Kasumi-1 (cell line): Measurements from ENCODE around the gene REELD1.

Source experiments
- DNase-seq, 2 experiments: peaks; one replicate each; lab custom pipeline; 2025; lab: John Stamatoyannopoulos, UW

Gene REELD1

DNA sequence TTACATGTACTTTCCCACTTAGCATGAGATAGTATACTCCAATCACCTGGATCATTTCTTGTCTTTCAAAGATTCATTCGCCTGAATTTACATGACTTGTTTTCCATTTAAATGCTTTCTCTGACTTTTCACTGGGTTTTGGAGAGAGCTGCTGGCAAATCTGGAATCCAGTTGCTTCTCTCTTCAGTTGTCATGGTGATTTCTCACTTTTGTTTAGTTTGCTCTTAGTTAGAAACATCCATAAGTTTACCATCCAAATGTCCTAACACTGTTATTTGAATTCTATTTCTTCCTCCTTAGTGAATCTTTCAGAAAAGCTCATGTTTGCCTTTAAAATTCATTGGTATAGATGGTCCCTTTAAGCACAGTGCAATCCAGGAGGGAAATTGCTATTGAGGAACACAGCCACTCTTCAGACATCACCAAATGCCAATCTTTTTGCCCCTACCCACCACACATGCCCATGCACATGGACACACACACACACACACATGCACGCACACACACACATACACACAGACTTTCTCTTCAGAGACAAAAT lies 51.7 kb downstream of the REELD1 start:
- DNase-seq: no peak

DNA sequence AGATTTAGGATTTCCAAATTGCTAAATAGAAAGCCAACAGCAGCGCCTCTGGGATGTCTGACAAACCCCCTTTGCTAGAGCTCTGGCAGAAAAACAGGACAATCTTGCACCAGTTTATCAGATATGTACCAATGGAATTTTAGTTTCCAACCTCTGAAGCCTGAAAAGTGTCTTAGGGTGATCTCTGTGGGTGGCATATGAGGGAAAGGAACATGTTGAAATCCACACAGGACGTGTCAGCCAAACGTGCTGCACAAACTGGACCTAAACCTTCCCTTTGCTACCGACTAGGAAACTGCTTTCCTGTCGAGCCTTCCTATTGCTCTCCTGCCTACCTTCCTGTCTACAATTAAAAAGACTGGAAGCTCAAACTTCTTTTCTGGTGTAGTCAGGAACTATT lies 53.5 kb downstream of the REELD1 start:
- no peak for DNase-seq

DNA sequence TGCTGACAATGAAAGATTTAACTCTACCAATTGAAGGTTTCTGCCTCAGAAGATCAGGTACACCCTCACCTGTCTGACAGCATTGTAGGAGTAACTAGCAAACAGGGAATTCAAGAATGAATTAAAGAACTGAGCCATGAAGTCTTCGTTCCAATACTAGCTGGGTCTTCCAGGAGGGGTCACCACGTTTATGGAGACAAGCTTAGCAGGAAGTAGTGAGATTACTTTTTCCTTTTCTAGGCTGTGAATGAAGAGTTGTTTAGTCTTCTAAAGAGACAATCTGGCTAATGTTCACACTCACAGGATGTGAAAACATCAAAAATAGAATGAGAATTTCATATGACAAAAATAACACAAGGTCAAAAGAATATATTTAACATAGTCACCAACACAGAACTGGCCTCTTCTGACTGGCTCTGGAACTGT lies 54.9 kb downstream of the REELD1 start:
- DNase-seq: no peak

DNA sequence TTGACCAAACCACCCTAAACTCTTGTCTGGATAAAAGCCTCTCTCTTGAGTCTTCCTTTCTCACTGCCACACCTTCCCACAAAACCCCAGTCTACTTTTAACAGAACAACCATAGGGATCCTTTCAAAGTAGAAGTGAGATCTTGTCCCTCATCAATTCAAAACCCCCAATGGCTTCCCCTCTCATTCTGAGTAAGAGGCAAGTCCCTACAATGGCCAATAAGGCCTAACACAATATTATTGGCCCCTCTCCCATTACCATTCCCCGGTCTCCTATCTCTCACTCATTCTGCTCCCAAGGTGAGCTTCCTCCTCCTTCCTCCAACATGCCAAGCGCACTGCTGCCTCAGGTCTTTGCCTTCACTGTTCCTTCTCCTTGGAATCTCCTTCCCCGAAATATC lies 57.1 kb downstream of the REELD1 start:
- no peak for DNase-seq

DNA sequence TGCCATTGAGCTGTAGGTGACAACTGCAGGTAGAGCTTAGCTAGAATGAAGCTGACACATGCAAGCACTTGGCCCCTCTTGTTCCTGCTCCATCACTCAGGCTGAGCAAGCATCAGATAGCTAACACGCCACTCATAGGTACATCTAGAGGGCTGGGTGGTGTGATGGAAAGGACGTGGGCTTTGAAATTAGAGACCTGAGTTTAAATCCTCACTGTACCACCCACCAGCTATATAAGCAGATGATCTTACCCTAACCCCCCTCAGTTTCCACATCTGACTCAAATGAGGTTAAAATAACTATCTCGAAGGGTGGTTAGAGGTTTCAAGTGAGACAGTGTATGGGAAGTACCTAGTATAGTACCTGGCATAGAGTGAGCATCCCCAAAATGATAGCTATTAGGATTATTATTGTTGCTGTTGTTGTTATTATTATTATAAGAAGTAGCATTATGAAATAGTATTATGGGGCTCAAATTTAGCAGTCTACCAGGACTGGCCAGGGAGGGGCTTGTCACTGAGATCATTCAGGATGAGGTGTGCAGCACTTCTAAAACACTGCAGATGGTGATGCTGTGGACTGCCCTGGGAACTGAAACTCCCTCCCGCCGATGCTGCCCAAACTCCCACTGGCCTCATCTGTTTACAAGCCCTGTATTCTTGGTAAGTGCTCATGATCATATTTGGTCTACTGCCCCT lies 59.0 kb downstream of the REELD1 start:
- DNase-seq: no peak

DNA sequence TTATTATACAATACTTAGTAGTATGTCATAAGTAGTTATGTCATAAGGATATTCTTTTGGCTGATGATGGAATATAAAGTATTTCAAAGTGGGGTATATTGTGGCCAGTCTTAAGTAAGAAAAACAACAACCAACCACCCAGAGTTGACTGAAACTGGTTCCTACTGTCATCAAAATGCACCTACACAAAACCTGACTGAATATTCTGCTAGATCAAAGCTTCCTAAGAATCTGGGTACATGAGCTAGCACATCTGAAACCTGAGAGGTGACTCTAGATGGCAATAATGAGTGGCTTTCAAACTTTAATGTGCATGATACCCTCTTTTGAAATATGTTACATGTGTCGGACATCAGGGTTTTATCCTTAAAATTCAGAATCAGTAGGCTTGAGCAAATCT lies 60.4 kb downstream of the REELD1 start:
- no peak for DNase-seq

DNA sequence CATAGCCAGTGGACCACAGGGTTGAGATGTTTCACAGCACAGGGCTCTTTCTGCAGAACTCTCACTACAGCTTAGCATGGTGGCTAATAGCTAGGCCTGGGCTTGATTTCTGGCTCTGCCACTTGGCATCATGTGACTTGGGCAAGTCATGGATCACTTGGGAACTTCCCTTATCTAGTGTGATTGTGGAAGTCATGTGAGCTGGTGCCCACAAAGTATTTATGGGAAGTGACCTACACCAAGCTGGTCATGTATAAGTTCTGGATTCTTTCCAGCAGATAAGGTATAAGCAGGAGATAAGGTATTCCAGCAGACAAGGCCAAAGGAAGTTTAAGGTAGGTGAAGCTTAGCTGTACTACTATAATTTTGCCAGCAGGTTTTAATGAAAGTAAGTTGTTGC lies 61.0 kb downstream of the REELD1 start:
- DNase-seq: peak; percentile 1 to 11

DNA sequence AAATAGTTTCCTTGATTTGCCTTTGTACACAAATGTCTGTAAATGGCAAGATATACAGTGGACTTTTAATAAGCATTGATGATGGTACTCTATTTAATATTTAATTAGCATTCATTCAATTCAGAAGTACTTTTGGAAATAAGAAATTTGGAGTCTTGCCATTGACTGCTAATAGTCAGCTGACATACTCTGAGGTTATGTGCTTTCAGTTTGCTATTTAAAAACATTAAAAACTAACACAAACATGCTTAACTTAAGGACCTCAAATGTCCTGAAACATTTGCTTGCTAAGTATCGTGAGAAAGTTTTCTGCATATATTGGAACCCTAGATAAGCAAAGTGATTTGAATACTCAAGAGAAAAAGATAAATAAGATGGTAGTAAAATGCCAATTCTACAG lies 64.6 kb downstream of the REELD1 start:
- no peak for DNase-seq
